Heart right ventricle (tissue), 16 donors: ENCODE data around the gene SPINK9. TPM values are rescaled to one million over a fixed set of nuclear protein-coding genes. Genes with fewer than 3 reads are reported as not detected.
A peak's percentile ranks its signal among the peaks of the same experiment; 100 is the strongest.
"Not testable (repeated sequence)": the region's sequence is repeated elsewhere in the genome, so short reads cannot be mapped to it uniquely, and the experiment has no call there.

Source experiments
- ATAC-seq, 8 donors: fragments of 200-7000 bp; cut with Tn5 transposase; one replicate each; pipeline ENCODE4 v1.9.1; 2020; ENCODE audit warnings: mild to moderate bottlenecking in 8 of 8, moderate library complexity in 8 of 8, moderate number of reproducible peaks in 1 of 8
- DNase-seq, 2 donors: peaks; one replicate each; pipeline ENCODE4 v3.0.0-alpha.2; 2020
- H3K27ac ChIP-seq, 10 donors: fragments of 200-600 bp; sonication (generic) in 2 of 10; one replicate each; pipeline versions ENCODE4 v1.5.0 to v1.8.0; 2020 to 2022; ENCODE audit warnings: mild to moderate bottlenecking in 3 of 10
- H3K27me3 ChIP-seq, 7 donors: fragments of 200-600 bp; one replicate each; pipeline ENCODE4 v1.8.0; 2021 to 2022; ENCODE audit warnings: mild to moderate bottlenecking in 2 of 7
- H3K36me3 ChIP-seq, 9 donors: fragments of 200-600 bp; sonication (generic) in 1 of 9; one replicate each; pipeline versions ENCODE4 v1.5.0 to v1.8.0; 2020 to 2022; ENCODE audit warnings: mild to moderate bottlenecking in 2 of 9
- H3K4me1 ChIP-seq, 9 donors: fragments of 200-600 bp; sonication (generic) in 1 of 9; one replicate each; pipeline versions ENCODE4 v1.5.0 to v1.8.0; 2020 to 2022; ENCODE audit warnings: mild to moderate bottlenecking in 4 of 9
- H3K4me3 ChIP-seq, 10 donors: fragments of 200-600 bp; sonication (generic) in 2 of 10; one replicate each; pipeline versions ENCODE4 v1.5.0 to v1.8.0; 2020 to 2022; ENCODE audit warnings: mild to moderate bottlenecking in 7 of 10, moderate library complexity in 2 of 10
- H3K9me3 ChIP-seq, 11 donors: fragments of 200-600 bp in 10 of 11; sonication (generic) in 2 of 11; one replicate each; pipeline versions ENCODE4 v1.5.0 to v1.8.0; 2013 to 2022; ENCODE audit warnings: mild to moderate bottlenecking in 2 of 11, control low read depth in 1 of 11, moderate library complexity in 1 of 11
- WGBS, 2 donors: extraction: QIAGEN DNeasy Blood & Tissue Kit; methylation state at CpG; one replicate each; pipeline ENCODE4 v1.1.7; 2013; ENCODE audit warnings: inconsistent platforms in 1 of 2; 5-methylcytosine and 5-hydroxymethylcytosine counted together
- intact Hi-C, 10 donors: fragments of 100-400 bp; cut with DNase I; formaldehyde crosslinking; loops; one replicate each; pipeline versions ENCODE4 v1.11.1 to v1.14.2; 2022
- polyA plus RNA-seq, 2 donors: library from polyadenylated mRNA; stranded (reverse); fragments of 200-250 nt; gene quantifications; one replicate each; pipeline ENCODE4 v1.2.3, GENCODE V29; 2013
- total RNA-seq, 10 donors: library from RNA; stranded (reverse); fragmentation: NEBNext Ultra II Directional in 3 of 10; extraction: Animal tissue kit (Norgen Biotek cat#: 25700) in 3 of 10; gene quantifications; one replicate each; pipeline versions ENCODE4 v1.2.1 to v1.2.4, GENCODE V29; 2021 to 2023
- TF ChIP-seq, protein P1 (sequence below), 9 donors: fragments of 200-600 bp; sonication (generic) in 2 of 9; IDR thresholded peaks; one replicate each; pipeline versions ENCODE4 v1.5.0 to v1.8.0; 2021 to 2022; ENCODE audit warnings: antibody characterized with exemption in 9 of 9, mild to moderate bottlenecking in 5 of 9, moderate library complexity in 1 of 9
- donor health status: Arrhythmogenic right ventricular cardiomyopathy.
- donor health status: ischemic (EF 13 %, LVEDD 7.1; RV severe dilation, severe dysfunction).
- donor health status: healthy with polysubstance abuse.
- donor health status: DM: no; HTN: yes; CAD: no.
- donor health status: DM: no; HTN: no; CAD: no.
- donor health status: ischemic (EF 25% LVEDD 6.9; RV normal size, moderate dysfunction).
- donor health status: ischemic (EF 25% LVEDD 5.7; RV mildly dilated, moderate dysfunction).
- donor health status: healthy.
- donor health status: DM: yes; HTN: yes; CAD: no.
- donor health status: Ischemic cardiomyopathy.
- donor health status: ischemic (EF 35%, LVEDD 5.7; RV mildly dilated, moderate dysfunction).
- donor health status: nonischemic (EF 11% LVEDD 7.7; RV severe dilation, severe dysfunction).
- donor health status: DM: yes; HTN: yes; CAD: no.
- donor health status: PGD.
- donor health status: ischemic (EF 29% LVEDD 5.4; RV normal size, mild dysfunction).
- donor health status: nonischemic (EF 23%, LVEDD 6.1; RV moderate dilation, normal function).

The SPINK9 gene
- total and polyA plus RNA-seq, 12 donors = 0.57 TPM; not detected in 11

DNA sequence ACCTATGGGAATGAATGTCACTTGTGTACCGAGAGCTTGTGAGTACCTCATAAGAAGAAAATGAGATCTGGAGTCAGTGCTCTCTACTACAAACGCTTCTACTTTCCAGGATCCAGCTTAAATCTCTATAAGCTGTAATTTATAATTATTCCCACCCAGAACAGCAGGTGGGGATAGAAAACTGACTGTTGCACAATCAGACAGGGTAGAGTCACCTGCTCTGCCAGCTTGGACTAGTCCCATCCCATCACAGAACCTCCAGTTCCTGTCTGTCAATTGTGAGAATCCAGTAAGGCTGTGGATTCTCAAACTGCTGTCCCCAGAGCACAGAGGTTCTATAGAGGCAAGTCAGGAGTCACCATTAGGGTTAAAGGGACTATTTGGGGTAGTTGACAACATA lies 21.2 kb upstream of the SPINK9 start:
- peaks cover 0 to 11% (median 0%) of the 10 kb centered on the region in 9 donors for H3K4me1 ChIP-seq
- WGBS, 2 donors = 84 to 85% methylated on average over 2 of the region's 2 CpGs
- H3K27ac ChIP-seq = peak overlapping the region in 1 of 10 donors; percentile 0
- H3K27me3 ChIP-seq = no peaks in the 10 kb centered on the region
- ATAC-seq = peak in 1 of 8 donors; percentile 49
- DNase-seq = no peak
- no peaks in the 10 kb centered on the region for H3K36me3 ChIP-seq
- no peaks in the 10 kb centered on the region for H3K9me3 ChIP-seq
- H3K4me3 ChIP-seq = no peak overlapping the region
- TF ChIP-seq, protein P1, sequence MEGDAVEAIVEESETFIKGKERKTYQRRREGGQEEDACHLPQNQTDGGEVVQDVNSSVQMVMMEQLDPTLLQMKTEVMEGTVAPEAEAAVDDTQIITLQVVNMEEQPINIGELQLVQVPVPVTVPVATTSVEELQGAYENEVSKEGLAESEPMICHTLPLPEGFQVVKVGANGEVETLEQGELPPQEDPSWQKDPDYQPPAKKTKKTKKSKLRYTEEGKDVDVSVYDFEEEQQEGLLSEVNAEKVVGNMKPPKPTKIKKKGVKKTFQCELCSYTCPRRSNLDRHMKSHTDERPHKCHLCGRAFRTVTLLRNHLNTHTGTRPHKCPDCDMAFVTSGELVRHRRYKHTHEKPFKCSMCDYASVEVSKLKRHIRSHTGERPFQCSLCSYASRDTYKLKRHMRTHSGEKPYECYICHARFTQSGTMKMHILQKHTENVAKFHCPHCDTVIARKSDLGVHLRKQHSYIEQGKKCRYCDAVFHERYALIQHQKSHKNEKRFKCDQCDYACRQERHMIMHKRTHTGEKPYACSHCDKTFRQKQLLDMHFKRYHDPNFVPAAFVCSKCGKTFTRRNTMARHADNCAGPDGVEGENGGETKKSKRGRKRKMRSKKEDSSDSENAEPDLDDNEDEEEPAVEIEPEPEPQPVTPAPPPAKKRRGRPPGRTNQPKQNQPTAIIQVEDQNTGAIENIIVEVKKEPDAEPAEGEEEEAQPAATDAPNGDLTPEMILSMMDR (IDR thresholded peaks at IDR 0.05) = peak in 3 of 9 donors; percentile 5 to 11 (median 10)
- intact Hi-C loops = no loop called here

DNA sequence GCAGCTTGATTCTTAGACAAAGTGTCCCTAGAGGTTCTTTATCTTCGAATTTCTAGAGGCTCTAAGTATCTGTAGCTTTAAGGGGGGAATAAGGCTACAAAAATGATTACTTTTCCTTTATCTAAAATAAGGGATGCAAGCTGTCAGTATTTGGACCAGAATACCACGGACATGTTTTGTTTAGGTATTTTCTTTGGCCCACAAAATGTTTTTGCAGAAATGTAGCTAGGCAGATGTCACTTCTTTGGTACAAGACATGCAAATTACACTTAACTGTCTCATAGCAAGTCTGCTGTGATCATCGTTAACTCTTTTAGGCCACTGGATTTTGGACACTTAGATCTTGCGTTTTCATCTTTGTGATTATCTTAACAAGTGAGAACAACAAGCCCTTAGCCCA lies 20.6 kb upstream of the SPINK9 start:
- Histone ChIP-seq H3K9me3 (no peaks in the 10 kb centered on the region), H3K36me3 (no peaks in the 10 kb centered on the region), H3K27ac (peak overlapping the region in 5 of 10 donors; percentile 3 to 62 (median 42)), H3K4me3 (no peak overlapping the region), H3K27me3 (no peaks in the 10 kb centered on the region), H3K4me1 (peaks cover 0 to 11% (median 0%) of the 10 kb centered on the region in 9 donors)
- DNase-seq (no peak), ATAC-seq (peak in 4 of 8 donors; percentile 17 to 42 (median 36))
- intact Hi-C loops = no loop called here
- WGBS, 2 donors = 51 to 52% methylated on average over 4 of the region's 4 CpGs
- TF ChIP-seq, protein P1 (IDR thresholded peaks at IDR 0.05) = no peak

DNA sequence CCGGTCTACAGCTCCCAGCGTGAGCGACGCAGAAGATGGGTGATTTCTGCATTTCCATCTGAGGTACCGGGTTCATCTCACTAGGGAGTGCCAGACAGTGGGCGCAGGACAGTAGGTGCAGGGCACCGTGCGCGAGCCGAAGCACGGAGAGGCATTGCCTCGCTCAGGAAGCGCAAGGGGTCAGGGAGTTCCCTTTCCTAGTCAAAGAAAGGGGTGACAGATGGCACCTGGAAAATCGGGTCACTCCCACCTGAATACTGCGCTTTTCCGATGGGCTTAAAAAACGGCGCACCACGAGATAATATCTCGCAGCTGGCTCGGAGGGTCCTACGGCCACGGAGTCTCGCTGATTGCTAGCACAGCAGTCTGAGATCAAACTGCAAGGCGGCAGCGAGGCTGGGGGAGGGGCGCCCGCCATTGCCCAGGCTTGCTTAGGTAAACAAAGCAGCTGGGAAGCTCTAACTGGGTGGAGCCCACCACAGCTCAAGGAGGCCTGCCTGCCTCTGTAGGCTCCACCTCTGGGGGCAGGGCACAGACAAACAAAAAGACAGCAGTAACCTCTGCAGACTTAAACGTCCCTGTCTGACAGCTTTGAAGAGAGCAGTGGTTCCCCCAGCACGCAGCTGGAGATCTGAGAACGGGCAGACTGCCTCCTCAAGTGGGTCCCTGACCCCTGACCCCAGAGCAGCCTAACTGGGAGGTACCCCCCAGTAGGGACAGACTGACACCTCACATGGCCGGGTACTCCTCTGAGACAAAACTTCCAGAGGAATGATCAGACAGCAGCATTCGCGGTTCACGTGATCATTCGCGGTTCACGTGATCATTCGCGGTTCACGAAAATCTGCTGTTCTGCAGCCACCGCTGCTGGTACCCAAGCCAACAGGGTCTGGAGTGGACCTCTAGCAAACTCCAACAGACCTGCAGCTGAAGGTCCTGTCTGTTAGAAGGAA lies 15.1 kb upstream of the SPINK9 start:
- H3K36me3 ChIP-seq, H3K9me3 ChIP-seq, DNase-seq, H3K27me3 ChIP-seq, ATAC-seq, intact Hi-C loops, H3K4me1 ChIP-seq: not testable (repeated sequence)
- Histone ChIP-seq H3K4me3 (peak overlapping the region in 9 of 10 donors; percentile 17 to 51 (median 43)), H3K27ac (peak overlapping the region in 2 of 10 donors; percentile 46 to 47)
- WGBS, 2 donors = 49 to 59% methylated on average over 39 to 41 of the region's 42 CpGs

DNA sequence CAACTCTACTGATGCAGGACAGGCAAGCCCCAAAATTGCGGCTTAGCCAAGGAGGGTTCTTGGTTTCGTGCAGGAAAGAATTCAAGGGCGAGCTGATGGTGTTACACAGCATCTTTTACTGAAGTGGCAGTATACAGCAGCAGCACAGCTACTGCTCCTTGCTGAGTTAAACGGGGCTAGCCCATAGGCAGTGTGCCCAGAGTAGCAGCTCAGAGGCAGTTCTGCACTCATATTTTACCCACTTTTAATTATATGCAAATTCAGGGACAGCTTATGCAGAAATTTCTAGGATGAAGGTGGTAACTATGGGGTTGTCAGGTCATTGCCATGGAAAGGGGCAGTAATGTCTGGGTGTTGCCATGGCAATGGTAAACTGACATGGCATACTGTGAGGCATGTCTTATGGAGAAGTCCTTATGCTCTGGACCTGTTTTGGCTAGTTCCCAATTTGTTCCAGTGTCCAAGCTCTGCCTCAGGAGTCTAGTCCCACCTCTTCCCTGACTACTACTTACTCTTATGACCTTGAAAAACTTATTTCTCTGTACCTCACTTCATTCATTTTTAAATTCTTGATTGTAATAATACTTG lies 2.0 kb upstream of the SPINK9 start:
- Histone ChIP-seq H3K27me3 (no peaks in the 10 kb centered on the region), H3K4me3 (no peak overlapping the region), H3K4me1 (no peaks in the 10 kb centered on the region), H3K27ac (no peak overlapping the region), H3K9me3 (peaks cover 0 to 18% (median 0%) of the 10 kb centered on the region in 11 donors), H3K36me3 (peaks cover 0 to 9% (median 0%) of the 10 kb centered on the region in 9 donors)
- ATAC-seq (no peak), DNase-seq (no peak)
- 91 to 94% methylated on average over 4 of the region's 4 CpGs for WGBS, 2 donors
- TF ChIP-seq, protein P1 (IDR thresholded peaks at IDR 0.05) = no peak
- intact Hi-C loops = no loop called here
